GM12801 (cell line): ENCODE results near the gene HENMT1.

Experiments
- CTCF ChIP-seq: IDR thresholded peaks from one replicate; pipeline ENCODE4 v1.5.1; 2011; ENCODE audit warnings: control low read depth; ENCODE audit not compliant: insufficient read length; ENCODE audit errors: extremely low read depth

HENMT1 gene

GRCh38 chr1:108661030-108661609 is at the start of gene HENMT1:
Gene HENMT1, minus strand, starts transcription at chr1:108661093. Its CDS starts 1,209 bp downstream, at chr1:108659884.
- no peak for TF ChIP-seq CTCF

GRCh38 chr1:108708691-108709660 is 48.1 kb upstream of the HENMT1 start:
- TF ChIP-seq CTCF: no peak

DNA sequence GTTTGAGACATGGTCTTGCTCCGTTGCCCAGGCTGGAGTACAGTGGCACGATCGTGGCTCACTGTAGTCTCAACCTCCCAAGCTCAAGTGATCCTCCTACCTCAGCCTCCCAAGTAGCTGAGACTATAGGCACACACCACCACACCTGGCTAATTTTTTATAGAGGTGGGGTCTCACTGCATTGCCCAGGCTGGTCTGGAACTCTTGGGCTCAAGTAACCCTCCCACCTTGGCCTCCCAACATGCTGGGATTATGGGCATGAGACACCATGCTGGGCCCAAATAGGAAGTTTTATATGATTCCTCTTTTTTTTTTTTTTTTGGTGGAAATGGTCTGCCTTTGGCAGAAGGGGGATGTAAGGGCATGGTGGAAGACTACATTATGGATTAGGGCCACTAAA is 45.8 kb upstream of the HENMT1 start:
- no peak for TF ChIP-seq CTCF

GRCh38 chr1:108704496-108704895 is 43.6 kb upstream of the HENMT1 start:
- no peak for TF ChIP-seq CTCF

DNA sequence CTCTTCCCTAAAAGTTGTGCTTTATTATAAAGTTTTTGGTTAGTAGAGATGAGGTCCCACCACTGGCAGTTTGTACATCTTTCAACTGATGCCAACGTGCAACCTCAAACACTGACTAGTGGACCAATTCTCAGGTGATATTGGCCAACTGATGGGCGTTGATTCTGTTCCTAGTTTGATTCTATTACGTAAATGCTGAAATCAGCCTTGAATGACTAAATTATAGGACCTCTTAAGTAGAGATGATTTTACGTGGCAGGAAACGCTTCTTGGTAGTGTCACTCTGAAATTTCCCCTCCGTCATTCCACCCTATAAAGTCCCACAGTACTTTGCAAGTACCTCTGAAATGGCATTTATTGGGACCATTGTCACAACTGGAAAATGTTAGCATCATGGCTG is 43.0 kb upstream of the HENMT1 start:
- TF ChIP-seq CTCF: no peak

DNA sequence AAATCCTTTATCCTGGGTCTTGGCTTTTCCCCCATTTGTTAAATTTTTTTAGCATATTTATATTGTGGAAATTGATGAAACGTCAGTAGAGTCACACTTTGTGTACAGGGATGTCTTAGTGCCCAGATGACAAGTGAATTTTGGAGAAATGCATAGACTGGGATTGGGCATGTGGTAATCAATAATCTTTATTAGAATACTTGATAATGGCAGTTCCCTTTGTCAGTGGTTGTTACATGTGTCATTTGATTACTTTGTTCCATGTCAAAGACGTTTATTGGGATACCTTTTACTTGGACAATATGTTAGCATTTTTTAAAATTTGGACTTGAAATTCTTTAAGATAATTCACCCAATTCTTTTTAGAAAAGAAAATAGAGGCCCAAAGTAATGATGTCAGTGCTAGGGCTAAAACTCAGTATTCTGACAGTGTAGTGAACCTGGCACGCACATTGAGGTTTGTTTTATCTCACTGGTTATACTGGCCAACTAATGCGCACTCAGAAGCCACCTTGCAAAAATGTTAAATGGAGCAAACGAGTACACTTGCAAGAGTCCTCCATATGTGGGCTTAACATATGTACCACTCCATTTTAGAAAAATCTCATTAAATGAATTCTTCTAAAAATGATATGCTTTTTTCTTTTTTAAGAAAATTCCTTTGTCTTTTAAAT is 40.4 kb upstream of the HENMT1 start:
- TF ChIP-seq CTCF: no peak
